H7 (cell line): ENCODE measurements around the gene ISYNA1. TPM values are rescaled to one million over a fixed set of nuclear protein-coding genes. Genes with fewer than 3 reads are reported as not detected.

ENCODE experiments used
- DNase-seq: peaks from one replicate; pipeline ENCODE4 v3.0.0; 2012
- H3K27me3 ChIP-seq: 2 replicates; pipeline ENCODE4 v1.6.0; 2011; ENCODE audit warnings: mild to moderate bottlenecking, low read length; ENCODE audit not compliant: control insufficient read depth, insufficient read depth
- H3K36me3 ChIP-seq: replicated peaks from 2 replicates; pipeline ENCODE4 v1.5.1; 2011; ENCODE audit warnings: low read length; ENCODE audit not compliant: control insufficient read depth, insufficient read depth
- H3K4me3 ChIP-seq: 2 replicates; pipeline ENCODE4 v1.5.1; 2011; ENCODE audit warnings: low read depth, mild to moderate bottlenecking, control low read depth, low read length, moderate library complexity; ENCODE audit not compliant: insufficient read depth
- total RNA-seq: library from RNA; depleted of rRNA; stranded (reverse); fragments of >200 nt; shearing (Covaris generic); gene quantifications from 2 replicates; pipeline ENCODE4 v1.2.3, GENCODE V29; 2014

ISYNA1 gene
- total RNA-seq, 1 experiment from 2014 or later, result 183 TPM

- no peaks in the 10 kb centered on the region for H3K27me3 ChIP-seq
- DNase-seq, result no peak
Measured at GRCh38 chr19:18456974-18457373, 19.0 kb upstream of the ISYNA1 start.

GRCh38 chr19:18456279-18456678 is 18.3 kb upstream of the ISYNA1 start:
- Histone ChIP-seq H3K36me3 (peaks cover 8% of the 10 kb centered on the region), H3K4me3 (no peak overlapping the region), H3K27me3 (no peaks in the 10 kb centered on the region)
- no peak for DNase-seq

More at GRCh38 chr19:18456974-18457373, 19.0 kb upstream of the ISYNA1 start:
- Histone ChIP-seq H3K36me3 (peaks cover 8% of the 10 kb centered on the region), H3K4me3 (no peak overlapping the region)

GRCh38 chr19:18453269-18454024 is 15.5 kb upstream of the ISYNA1 start:
- Histone ChIP-seq H3K27me3 (no peaks in the 10 kb centered on the region), H3K36me3 (peaks cover 1% of the 10 kb centered on the region), H3K4me3 (no peak overlapping the region)
- DNase-seq, result no peak

- Histone ChIP-seq H3K27me3 (no peaks in the 10 kb centered on the region), H3K4me3 (no peak overlapping the region), H3K36me3 (no peaks in the 10 kb centered on the region; the same call in none of the 2 replicates)
- no peak for DNase-seq
Measured at GRCh38 chr19:18452386-18452785, 14.5 kb upstream of the ISYNA1 start.

GRCh38 chr19:18450931-18451836 is 13.3 kb upstream of the ISYNA1 start:
- Histone ChIP-seq H3K27me3 (no peaks in the 10 kb centered on the region), H3K36me3 (no peaks in the 10 kb centered on the region; the same call in none of the 2 replicates), H3K4me3 (no peak overlapping the region)
- peak; percentile 96 for DNase-seq

GRCh38 chr19:18450021-18450930 is 12.3 kb upstream of the ISYNA1 start:
- DNase-seq, result no peak
- H3K27me3 ChIP-seq, result no peaks in the 10 kb centered on the region
- no peaks in the 10 kb centered on the region; the same call in none of the 2 replicates for H3K36me3 ChIP-seq
- H3K4me3 ChIP-seq, result no peak overlapping the region

- H3K36me3 ChIP-seq, result peaks cover 1% of the 10 kb centered on the region
- no peaks in the 10 kb centered on the region for H3K27me3 ChIP-seq
- H3K4me3 ChIP-seq, result no peak overlapping the region
- DNase-seq, result no peak
Measured at GRCh38 chr19:18449552-18449951, 11.6 kb upstream of the ISYNA1 start.

GRCh38 chr19:18446811-18447359 is 9.0 kb upstream of the ISYNA1 start:
- DNase-seq, result no peak
- H3K27me3 ChIP-seq, result no peaks in the 10 kb centered on the region
- no peak overlapping the region for H3K4me3 ChIP-seq
- H3K36me3 ChIP-seq, result peaks cover 1% of the 10 kb centered on the region

- Histone ChIP-seq H3K4me3 (no peak overlapping the region), H3K36me3 (peaks cover 1% of the 10 kb centered on the region), H3K27me3 (no peaks in the 10 kb centered on the region)
- DNase-seq, result no peak
Measured at GRCh38 chr19:18446145-18446810, 8.3 kb upstream of the ISYNA1 start.

GRCh38 chr19:18445262-18445948 is 7.5 kb upstream of the ISYNA1 start:
- peaks cover 1% of the 10 kb centered on the region for H3K36me3 ChIP-seq
- H3K4me3 ChIP-seq, result no peak overlapping the region
- DNase-seq, result no peak
- H3K27me3 ChIP-seq, result no peaks in the 10 kb centered on the region

GRCh38 chr19:18444513-18444912 is 6.6 kb upstream of the ISYNA1 start:
- Histone ChIP-seq H3K27me3 (no peaks in the 10 kb centered on the region), H3K4me3 (no peak overlapping the region), H3K36me3 (peaks cover 1% of the 10 kb centered on the region)
- DNase-seq, result no peak

- Histone ChIP-seq H3K4me3 (no peak overlapping the region), H3K36me3 (peaks cover 1% of the 10 kb centered on the region), H3K27me3 (no peaks in the 10 kb centered on the region)
- no peak for DNase-seq
Measured at GRCh38 chr19:18443831-18444230, 5.9 kb upstream of the ISYNA1 start.

- Histone ChIP-seq H3K27me3 (no peaks in the 10 kb centered on the region), H3K36me3 (peaks cover 1% of the 10 kb centered on the region), H3K4me3 (no peak overlapping the region)
- DNase-seq, result no peak
Measured at GRCh38 chr19:18443406-18443805, 5.5 kb upstream of the ISYNA1 start.
